ENCODE measurements around the gene CD99.
"Not testable (repeated sequence)": the region's sequence is repeated elsewhere in the genome, so short reads cannot be mapped to it uniquely, and the experiment has no call there.

The CD99 gene

DNA sequence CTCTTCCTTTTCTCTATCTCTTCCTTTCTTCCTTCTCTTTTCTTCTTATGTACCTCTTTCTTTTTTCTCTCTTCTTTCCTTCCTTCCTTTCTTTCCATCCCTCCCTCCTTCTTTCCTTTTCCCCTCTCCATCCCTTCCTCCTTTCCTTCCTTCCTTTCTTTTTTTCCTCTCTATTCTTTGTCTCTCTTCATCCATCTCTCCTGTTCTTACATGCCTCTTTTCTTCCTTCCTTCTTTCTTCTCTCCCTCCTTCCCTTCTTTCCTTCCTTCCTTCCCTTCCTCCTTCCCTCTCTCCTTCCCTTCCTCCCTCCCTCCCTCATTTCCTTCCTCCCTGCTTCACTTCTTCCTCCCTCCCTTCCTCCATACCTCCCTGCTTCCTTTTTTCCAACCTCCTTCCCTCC is 41.6 kb downstream of the CD99 start:
- DNase-seq = no peak

DNA sequence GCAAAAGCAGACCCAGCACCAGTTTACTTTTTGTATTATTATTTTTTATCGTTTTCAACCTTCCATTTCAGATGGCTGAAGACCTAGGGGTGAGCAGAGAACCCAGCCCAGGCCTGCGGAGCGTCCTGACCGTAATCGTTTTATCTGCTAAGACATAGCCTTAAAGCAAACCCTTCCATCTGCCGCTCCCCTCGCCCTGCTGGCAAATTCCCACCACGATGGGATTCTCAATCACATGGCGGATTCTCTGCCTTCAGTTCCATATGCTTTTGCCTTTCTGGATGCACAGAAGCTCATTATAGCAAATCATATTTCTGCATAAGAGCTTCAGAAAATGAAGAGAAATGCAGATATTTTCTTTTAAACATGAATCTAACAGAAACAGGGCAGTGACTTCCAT is 42.2 kb downstream of the CD99 start:
- no peak for DNase-seq

DNA sequence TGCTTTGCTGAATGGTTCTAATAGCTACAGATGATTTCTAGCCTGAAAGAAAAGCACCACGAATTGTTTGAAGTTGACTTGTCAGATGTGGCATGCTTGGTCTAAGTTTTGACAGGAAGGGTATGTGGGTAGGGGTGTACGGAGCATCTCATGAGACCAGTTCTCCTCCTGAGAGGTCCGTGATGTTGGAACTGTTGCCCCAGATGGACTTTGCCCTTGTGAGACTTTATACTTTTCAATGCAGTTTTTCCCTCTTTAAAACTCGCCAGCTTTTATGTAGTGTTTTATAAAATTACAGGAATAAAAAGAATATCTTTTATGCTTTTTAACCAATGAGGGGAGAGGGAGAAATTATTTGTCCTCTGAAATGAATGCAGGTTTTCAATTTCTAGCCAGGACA is 44.2 kb downstream of the CD99 start:
- no peak for DNase-seq

DNA sequence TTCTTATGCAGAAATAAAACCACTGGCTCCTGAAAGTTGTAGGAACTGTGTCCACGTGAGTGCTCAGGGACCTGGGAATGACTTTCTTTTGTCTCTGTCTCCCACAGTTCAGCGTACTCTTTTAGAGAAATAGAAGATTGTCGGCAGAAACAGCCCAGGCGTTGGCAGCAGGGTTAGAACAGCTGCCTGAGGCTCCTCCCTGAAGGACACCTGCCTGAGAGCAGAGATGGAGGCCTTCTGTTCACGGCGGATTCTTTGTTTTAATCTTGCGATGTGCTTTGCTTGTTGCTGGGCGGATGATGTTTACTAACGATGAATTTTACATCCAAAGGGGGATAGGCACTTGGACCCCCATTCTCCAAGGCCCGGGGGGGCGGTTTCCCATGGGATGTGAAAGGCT is 49.6 kb downstream of the CD99 start:
- DNase-seq = no peak

DNA sequence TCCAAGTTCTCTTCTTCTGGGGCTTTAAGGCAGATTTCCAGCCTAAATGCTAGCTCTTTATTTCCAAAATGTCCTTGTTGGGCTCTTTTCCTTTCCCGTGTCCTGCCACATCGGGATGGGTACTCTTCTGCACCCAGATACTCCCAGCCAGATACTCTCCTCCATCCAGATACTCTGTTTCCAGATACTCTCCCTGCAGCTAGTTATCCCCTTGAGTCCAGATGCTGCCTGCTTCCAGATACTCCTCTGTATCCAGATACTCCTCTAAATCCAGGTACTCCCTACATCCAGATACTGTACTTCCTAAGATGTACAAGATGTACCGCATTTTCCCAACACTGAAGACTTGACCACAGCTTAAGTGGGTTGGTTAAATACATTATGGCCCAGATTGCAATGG is 50.3 kb downstream of the CD99 start:
- DNase-seq = no peak

DNA sequence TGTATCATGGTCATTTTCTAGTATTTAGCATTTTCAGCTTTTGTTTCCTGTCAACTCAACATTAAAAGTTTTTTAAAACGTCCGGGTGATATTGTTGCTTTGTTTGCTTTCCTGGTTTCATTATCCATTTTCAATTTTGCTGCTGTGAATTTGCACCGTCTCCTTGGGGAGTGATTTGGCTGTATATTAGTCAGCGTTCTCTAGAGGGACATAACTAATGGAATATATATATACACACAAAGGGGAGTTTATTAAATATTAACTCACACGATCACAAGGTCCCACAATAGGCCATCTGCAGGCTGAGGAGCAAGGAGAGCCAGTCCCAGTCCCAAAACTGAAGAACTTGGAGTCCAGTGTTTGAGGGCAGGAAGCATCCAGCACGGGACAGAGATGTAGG is 55.2 kb downstream of the CD99 start:
- DNase-seq = not testable (repeated sequence)

DNA sequence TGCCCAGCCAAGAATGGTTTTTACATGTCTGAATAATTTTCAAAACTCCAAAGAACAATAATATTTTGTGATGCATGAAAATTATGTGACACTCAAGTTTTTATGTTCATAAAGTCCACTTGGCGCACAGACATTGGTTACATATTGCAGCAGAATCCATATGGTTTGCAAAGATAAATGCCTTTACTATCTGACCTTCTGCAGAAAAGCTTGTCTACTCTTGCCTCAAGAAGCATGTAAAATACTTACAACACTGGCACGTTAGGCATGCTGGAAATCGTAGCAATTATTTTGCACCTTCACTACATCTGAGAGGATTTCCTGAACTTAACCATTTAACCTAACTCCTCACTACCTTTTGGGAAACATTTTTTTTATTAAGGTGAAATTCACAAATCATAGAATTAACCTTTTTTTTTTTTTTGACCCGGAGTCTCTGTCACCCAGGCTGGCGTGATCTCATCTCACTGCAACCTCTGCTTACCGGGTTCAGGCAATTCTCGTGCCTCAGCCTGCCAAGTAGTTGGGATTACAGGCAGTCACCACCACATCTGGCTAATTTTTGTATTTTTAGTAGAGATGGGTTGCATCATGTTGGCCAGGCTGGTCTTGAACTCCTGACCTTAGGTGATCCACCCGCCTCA is 57.2 kb downstream of the CD99 start:
- no peak for DNase-seq

DNA sequence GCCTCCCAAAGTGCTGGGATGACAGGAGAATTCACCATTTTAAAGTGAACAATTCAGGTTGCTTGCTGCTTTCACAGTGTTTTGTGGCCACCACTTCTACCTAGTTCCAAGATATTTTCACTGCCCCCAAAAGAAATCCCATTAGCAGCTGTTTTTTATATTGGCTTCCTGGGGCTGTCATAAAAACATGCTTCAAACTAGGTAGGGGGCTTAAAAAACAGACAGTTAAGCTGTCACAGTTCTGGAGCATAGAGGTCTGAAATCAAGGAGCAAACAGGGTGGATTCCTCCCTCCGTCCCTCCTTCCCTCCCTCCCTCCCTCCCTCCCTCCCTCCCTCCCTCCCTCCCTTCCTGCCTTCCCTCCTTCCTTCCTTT is 57.7 kb downstream of the CD99 start:
- no peak for DNase-seq

DNA sequence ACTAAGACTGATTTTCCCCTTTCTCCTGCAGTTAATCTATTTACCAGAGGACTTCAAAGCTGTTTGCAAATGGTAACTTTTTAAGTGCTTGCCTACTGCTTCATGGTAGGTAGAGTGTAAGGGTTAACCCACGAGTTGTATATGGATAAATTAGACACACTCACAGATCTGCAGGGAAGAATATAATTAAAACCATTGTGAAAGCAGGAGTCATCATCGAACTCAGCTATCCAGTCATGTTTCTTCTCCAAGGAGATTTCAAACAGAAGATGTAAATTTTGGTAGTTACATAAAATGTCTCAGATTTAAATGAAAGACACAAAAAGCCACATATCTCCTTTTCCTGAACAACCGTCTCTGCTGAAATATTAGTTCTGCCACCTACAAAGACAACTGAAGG is 60.2 kb downstream of the CD99 start:
- no peak for DNase-seq

DNA sequence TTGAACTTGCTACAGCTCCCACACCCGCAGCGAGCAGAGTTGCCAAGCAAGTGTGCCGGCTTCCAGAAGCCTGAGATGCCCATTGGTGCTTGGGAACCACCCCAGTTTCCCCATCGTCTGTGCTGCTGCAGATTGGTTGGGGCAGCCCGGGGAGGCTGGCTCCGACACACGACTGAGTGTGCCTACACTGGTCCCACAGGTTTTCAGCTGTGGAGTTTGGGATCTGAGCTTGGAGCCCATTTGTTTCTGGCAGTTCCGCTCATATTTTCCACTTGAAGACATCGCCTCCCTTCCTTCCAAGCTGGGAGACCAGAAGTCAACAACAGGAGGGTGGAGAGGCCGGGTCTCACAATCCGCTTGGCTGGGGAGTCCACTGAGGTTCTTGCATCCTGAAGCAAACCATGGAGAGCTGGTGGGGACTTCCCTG is 60.8 kb downstream of the CD99 start, which contains the start of gene XG:
XG (plus strand) TSS at position 167 of the 427 bp plus-strand sequence; CDS start at position 402, 235 bp downstream.
- not testable (repeated sequence) for DNase-seq

DNA sequence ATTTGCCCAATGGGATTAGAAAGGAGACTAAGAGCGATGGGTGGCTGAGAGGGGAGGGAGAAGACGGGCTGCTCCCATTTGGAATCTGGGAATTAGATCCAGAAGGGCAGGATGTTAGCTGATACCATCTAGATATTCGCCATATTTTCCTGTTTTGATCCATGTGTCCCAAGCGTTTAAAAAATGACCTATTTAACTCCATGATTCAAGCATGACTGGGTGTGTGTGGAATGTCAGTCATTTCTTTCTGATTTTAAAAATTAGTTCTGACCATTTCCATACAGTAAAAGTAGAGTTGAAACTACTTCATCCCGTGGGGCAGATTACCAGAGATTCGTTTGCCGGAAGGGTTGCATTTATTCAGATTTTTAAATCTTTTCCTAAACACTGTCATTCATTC is 61.3 kb downstream of the CD99 start:
- not testable (repeated sequence) for DNase-seq

DNA sequence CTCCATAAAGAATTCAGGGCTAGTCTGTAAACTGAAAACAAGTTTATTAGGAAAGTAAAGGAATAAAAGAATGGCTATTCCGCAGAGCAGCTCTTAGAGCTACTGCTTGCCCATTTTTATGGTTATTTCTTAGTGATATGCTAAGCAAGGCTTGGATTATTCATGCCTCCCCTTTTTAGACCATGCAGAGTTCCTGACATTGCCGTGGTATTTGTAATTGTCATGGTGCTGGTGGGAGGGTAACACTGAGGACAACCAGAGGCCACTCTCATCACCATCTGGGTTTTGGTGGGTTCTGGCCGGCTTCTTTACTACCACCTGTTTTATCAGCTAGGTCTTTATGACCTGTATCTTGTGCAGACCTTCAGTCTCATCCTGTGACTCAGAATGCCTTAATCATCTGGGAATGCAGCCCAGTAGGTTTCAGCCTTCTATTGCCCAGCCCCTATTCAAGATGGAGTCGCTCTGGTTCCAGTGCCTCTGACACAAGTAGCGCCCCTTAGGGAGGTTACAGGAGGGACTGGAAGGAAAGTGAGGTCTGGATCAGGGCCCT is 64.1 kb downstream of the CD99 start:
- DNase-seq = not testable (repeated sequence)

DNA sequence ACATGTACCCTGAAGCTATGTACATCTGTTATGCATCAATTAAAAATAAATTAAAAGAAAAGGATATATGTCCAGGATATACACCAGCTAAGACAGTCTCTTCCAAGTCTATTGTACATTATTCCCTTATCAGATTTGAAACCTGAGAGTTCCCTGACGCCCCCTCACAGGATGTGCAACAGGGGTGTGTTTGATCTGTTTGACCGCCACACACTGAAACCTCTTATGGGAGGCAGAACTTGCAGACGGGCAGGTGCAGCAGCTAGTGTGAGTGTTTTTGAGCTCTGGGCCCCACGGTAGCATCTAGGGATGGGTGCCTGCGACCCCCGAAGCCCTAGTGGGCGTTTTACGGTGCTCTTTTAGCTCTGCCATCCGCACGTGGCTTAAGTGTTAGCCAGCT is 65.5 kb downstream of the CD99 start:
- no peak for DNase-seq

DNA sequence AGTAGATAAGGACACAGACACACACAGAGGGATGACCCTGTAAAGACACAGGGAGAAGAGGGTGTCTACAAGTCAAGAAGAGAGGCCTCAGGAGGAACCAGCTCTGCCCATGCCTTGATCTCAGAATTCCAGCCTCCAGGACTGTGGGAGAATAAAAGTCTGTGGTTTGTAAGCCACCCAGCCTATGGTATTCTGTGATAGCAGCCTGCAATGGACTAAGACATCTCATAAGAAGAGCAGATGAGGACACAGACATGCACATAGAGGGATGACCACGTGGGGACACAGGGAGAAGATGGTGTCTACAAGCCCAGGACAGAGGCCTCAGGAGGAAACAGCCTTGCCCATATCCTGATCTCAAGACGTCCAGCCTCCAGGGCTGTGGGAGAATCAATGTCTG is 70.2 kb downstream of the CD99 start:
- no peak for DNase-seq

DNA sequence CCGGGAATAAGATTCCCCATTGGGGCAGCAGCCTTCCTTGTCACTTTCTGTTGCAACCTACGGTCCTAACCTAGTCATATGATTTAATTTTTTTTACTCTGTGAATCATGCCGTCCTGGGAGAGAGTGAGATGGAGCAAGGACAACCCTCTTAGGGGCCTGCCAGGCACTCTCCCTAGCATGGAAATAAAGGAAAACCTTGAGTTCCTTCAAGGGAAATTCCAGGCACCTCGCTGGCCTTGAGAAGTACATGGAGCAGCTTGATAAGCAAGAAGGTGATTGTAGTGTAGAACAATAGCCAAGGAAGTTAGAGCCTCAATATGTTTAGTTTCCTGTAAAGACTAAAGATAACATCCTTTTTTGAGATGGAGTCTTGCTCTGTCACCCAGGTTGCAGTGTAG is 71.6 kb downstream of the CD99 start:
- peak in 2 of 3 donors; percentile 17 to 36 for DNase-seq

DNA sequence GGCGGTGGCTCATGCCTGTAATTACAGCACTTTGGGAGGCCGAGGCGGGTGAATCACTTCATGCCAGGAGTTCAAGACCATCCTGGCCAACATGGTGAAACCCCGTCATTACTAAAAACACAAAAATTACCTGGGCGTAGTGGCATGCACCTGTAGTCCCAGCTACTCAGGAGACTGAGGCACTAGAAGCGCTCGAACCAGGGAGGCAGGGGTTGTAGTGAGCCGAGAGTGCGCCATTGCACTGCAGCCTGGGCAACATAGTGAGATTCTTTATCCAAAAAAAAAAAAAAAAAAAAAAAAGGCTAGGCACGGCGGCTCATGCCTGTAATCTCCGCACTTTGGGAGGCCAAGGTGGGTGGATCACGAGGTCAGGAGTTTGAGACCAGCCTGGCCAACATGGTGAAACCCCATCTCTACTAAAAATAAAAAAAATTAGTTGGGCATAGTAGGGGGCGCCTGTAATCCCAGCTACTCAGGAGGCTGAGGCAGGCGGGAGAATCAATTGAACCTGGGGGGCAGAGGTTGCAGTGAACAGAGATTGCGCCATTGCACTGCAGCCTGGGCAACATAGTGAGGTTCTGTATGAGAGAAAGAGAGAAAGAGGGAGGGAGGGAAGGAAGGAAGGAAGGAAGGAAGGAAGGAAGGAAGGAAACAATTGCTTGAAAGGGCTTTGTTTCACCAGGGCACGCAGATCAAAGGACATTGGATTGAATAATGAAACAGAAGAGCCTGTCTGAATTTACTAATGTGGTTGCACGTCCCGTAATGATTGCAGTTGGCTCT is 73.9 kb downstream of the CD99 start:
- DNase-seq = not testable (repeated sequence)

DNA sequence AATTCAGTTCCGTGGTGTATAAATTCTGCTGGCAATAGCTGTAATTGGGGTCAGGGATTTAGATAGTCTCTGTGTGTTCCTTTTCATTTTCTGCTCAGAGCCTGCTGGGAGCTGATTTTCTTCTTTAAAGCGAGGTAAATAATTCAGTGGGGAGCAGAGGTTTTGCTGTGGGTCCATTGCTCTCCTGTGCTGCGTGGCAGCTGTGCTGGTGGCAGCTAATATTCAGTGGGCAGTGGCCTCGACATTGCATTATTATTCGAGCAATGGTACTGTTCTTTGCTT is 74.4 kb downstream of the CD99 start:
- DNase-seq = no peak

DNA sequence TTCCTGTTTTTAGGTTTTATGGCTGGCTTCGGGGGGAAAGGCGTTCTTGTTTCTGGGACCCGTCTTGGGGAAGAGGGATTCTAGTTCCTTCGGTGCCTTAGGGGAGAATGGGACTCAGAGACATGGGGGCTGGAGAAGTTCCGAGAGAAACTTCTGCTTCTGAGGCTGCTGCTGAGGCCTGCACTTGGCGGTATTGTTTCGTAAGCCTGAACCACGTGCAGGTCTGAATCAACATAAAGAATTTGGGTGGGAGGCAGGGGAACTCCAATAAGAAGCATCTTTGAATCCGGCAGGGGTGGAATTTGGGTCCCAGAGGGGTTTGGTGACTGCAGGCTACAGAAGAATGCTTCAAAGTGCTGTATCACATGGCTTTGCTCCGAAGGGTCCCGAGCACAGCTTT is 75.8 kb downstream of the CD99 start:
- DNase-seq = peak; percentile 81 to 93 (median 87)

DNA sequence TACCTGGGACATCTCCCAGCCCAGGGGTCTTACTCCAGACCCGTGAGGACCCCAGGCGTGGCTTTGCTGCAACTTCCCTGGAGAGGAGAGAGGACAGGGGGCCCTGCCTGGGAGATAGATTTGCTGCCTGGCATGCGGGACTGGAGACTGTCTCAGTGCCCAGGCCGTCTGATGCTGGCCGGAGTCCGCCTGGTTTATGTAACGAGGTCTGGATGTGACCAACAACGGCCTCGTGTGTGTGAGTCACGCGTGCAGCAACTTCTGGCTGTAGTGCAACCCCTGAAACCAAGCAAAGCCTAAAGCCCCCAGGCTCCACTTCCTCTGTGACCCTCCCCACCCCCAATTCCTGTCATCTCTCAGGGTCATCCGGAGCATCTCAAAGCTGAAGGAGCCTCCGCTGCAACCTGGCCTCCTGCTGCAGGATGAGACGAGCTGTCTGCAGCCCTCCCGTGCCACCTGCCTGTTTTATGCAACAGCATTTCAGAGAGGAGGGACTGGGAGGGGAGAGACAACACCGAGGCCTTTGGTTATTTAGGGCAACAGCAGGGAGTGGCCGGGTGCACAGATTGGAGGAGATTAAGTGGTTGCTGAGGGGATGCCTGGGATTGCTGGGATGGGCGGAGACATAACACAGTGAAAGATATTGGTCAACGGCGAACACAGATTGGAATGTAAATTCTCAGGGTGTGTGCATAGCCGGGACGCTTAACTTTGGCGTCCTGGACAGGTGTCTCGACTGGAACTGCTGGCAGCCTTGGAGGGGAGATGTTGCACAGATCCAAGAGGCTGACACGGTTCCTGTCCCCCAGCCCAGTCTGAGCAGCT is 76.7 kb downstream of the CD99 start:
- peak; percentile 80 to 84 (median 81) for DNase-seq

DNA sequence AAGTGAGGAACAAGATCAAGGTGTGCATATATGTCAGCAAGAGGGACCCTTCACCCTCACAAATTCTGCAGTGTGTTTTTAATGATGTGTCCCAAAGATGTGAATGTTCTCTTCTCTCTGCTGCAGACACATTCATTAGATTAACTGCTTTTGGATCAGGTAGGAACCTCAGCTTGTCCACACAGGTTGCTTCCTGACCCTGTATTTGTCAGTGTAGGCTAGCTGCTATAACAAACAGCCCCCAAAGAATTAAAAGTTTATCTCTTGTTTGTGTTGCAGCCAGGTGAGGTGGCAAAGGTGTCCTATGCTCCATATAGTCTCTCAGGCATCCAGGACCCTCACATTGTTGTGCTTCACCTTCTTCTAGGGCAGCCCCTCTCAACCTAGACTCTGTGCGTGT is 78.5 kb downstream of the CD99 start:
- no peak for DNase-seq

DNA sequence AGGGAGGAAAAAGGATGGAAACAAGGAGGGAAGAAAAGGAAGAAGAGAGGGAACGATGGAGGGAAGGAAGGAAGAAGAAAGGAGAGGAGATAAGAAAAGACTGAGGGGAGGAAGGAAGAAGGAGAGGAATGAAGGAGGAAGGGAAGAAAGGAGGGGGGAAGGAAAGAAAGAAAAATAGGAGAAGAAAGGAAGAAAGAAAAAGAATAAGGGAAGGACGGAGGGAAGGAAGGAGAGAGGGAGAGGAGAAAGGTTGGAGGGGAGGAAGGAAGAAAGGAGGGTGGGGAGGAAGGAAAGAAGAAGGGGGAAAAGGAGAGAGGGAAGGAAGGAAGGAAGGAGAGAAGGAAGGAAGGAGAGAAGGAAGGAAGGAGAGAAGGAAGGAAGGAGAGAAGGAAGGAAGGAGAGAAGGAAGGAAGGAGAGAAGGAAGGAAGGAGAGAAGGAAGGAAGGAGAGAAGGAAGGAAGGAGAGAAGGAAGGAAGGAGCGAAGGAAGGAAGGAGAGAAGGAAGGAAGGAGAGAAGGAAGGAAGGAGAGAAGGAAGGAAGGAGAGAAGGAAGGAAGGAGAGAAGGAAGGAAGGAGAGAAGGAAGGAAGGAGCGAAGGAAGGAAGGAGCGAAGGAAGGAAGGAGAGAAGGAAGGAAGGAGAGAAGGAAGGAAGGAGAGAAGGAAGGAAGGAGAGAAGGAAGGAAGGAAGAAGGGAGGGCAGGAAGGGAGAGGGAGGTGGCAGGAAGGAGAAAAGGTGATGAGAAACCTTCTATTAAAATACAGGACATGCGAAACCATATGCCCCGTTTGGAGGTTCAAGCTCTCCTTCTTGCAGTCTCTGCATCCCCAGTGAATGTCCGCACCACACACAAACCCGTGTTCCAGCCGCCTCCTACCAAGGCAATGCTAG is 82.3 kb downstream of the CD99 start:
- not testable (repeated sequence) for DNase-seq

DNA sequence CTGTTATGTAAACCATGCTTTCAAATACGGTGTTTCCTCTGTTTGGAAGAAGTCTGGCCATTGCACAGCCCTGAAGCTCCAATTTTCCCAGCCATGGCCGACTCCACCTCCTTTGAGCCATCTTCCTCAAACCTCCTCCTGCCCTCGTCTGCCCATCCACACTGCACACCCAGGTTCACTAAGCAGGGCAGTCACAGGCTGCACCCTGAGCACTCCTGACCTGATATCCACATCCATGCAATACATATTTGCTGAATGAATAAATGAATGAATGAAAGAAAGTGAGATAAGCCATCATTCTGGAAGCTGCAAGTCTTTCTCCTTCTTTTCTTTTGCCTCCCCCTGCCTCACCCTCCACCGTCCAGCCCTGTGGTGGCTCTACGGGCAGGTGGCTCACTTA is 83.0 kb downstream of the CD99 start:
- DNase-seq = no peak

DNA sequence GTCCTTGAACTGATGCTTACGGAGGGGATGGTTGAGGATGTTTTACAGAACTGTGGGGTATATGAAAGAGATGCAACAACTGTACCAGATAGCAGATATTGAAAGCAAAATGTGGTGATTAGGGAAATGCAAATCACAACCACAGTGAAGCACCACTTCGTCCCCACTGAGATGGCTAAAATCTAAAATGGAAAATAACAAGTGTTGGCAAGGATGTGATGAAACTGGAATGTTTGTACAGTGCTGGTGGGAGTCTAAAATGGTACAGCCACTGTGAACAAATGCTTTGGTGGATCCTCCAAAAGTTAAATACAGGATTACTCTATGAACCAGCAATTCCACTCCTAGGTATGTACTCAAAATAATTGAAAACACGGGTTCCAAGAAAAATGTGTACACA is 83.7 kb downstream of the CD99 start:
- no peak for DNase-seq
